GM19452 (cell line): Measurements from ENCODE around the gene BMP2K.

Experiments used
- ATAC-seq: cut with Tn5 transposase; IDR thresholded peaks from one replicate; pipeline ENCODE4 v1.9.1; 2021; ENCODE audit not compliant: unreplicated experiment

The BMP2K gene

GRCh38 chr4:78776079-78776728 is at the start of gene BMP2K:
TSS of gene BMP2K (plus strand) at chr4:78776350. CDS start at chr4:78776544, 194 bp downstream.
- peak; percentile 75 for ATAC-seq

- no peak for ATAC-seq
Observed at GRCh38 chr4:78726546-78726945, 49.6 kb upstream of the BMP2K start.

- no peak for ATAC-seq
Observed at GRCh38 chr4:78732332-78733104, 43.6 kb upstream of the BMP2K start.

- ATAC-seq, result no peak
Observed at GRCh38 chr4:78734441-78735162, 41.5 kb upstream of the BMP2K start.

- peak; percentile 58 for ATAC-seq
Observed at GRCh38 chr4:78735697-78736096, 40.5 kb upstream of the BMP2K start.

- peak; percentile 44 for ATAC-seq
Observed at GRCh38 chr4:78737035-78737434, 39.1 kb upstream of the BMP2K start.

GRCh38 chr4:78737973-78738372 is 38.2 kb upstream of the BMP2K start:
- no peak for ATAC-seq

GRCh38 chr4:78742300-78742699 is 33.9 kb upstream of the BMP2K start:
- ATAC-seq, result no peak

- ATAC-seq, result no peak
Observed at GRCh38 chr4:78747475-78747922, 28.7 kb upstream of the BMP2K start.

GRCh38 chr4:78748381-78748780 is 27.8 kb upstream of the BMP2K start:
- ATAC-seq, result no peak

GRCh38 chr4:78749258-78749971 is 26.7 kb upstream of the BMP2K start:
- peak; percentile 46 for ATAC-seq

- ATAC-seq, result peak; percentile 85
Observed at GRCh38 chr4:78749972-78750727, 26.0 kb upstream of the BMP2K start.

GRCh38 chr4:78753091-78753490 is 23.1 kb upstream of the BMP2K start:
- no peak for ATAC-seq

- no peak for ATAC-seq
Observed at GRCh38 chr4:78754872-78755271, 21.3 kb upstream of the BMP2K start.

GRCh38 chr4:78756137-78756536 is 20.0 kb upstream of the BMP2K start:
- ATAC-seq, result no peak

GRCh38 chr4:78756776-78757175 is 19.4 kb upstream of the BMP2K start:
- ATAC-seq, result no peak

- ATAC-seq, result no peak
Observed at GRCh38 chr4:78757574-78757973, 18.6 kb upstream of the BMP2K start.

GRCh38 chr4:78758085-78758484 is 18.1 kb upstream of the BMP2K start:
- no peak for ATAC-seq

GRCh38 chr4:78762529-78762928 is 13.6 kb upstream of the BMP2K start:
- no peak for ATAC-seq

GRCh38 chr4:78763251-78763650 is 12.9 kb upstream of the BMP2K start:
- no peak for ATAC-seq
